Posterior vena cava (tissue), 2 donors: ENCODE data around the gene GUCY2D. TPM values are rescaled to one million over a fixed set of nuclear protein-coding genes. Genes with fewer than 3 reads are reported as not detected.
"Not testable (repeated sequence)": the region's sequence is repeated elsewhere in the genome, so short reads cannot be mapped to it uniquely, and the experiment has no call there.

Source experiments
- DNase-seq: peaks from one replicate; pipeline ENCODE4 v3.0.0-alpha.2; 2020; ENCODE audit warnings: low spot score
- intact Hi-C, 2 donors: fragments of 100-400 bp; cut with DNase I; formaldehyde crosslinking; loops; one replicate each; pipeline versions ENCODE4 v1.14.1 to v1.14.2; 2022 to 2023
- total RNA-seq, 2 donors: library from RNA; stranded (reverse); fragmentation: NEBNext Ultra II Directional; extraction: Animal tissue kit (Norgen Biotek cat#: 25700); gene quantifications; one replicate each; pipeline ENCODE4 v1.2.1, GENCODE V29; 2021
- donor health status: DM: yes; HTN: yes; CAD: no.
- donor health status: DM: yes; HTN: yes; CAD: no.

Gene GUCY2D
- total RNA-seq, 2 donors from 2014 or later, result not detected

GRCh38 chr17:8056976-8057625 lies 54.7 kb downstream of the GUCY2D start:
- no peak for DNase-seq
- intact Hi-C loops, result no loop called here

- intact Hi-C loops, result no loop called here
- peak; percentile 78 for DNase-seq
Observed at GRCh38 chr17:8057691-8058114, 55.3 kb downstream of the GUCY2D start.

- intact Hi-C loops, result no loop called here
- DNase-seq, result no peak
Observed at GRCh38 chr17:8059131-8059530, 56.7 kb downstream of the GUCY2D start.

GRCh38 chr17:8060274-8060673 lies 57.9 kb downstream of the GUCY2D start:
- intact Hi-C loops, result no loop called here
- DNase-seq, result peak; percentile 76

- intact Hi-C loops, result not testable (repeated sequence)
Observed at GRCh38 chr17:8061851-8062250, 59.4 kb downstream of the GUCY2D start.

GRCh38 chr17:8062435-8062806 lies 60.0 kb downstream of the GUCY2D start:
- intact Hi-C loops, result no loop called here
- DNase-seq, result no peak

More at GRCh38 chr17:8061851-8062250, 59.4 kb downstream of the GUCY2D start:
- not testable (repeated sequence) for DNase-seq

GRCh38 chr17:8062807-8063483 lies 60.5 kb downstream of the GUCY2D start:
- DNase-seq, result no peak
- intact Hi-C loops, result no loop called here

- intact Hi-C loops, result no loop called here
- DNase-seq, result peak; percentile 48
Observed at GRCh38 chr17:8063761-8064534, 61.5 kb downstream of the GUCY2D start.

GRCh38 chr17:8064561-8065019 lies 62.2 kb downstream of the GUCY2D start:
- intact Hi-C loops, result no loop called here
- peak; percentile 42 for DNase-seq

GRCh38 chr17:8066841-8067775 lies 64.7 kb downstream of the GUCY2D start:
- DNase-seq, result peak; percentile 58
- intact Hi-C loops, result no loop called here

- intact Hi-C loops, result no loop called here
- DNase-seq, result peak; percentile 55
Observed at GRCh38 chr17:8067806-8068205, 65.4 kb downstream of the GUCY2D start.

GRCh38 chr17:8068736-8069586 lies 66.5 kb downstream of the GUCY2D start:
- DNase-seq, result peak; percentile 81
- intact Hi-C loops, result loop anchor here in 1 of 2 donors (1.0 kb wide), 1 partner anchor 48 kb away; no protein-coding TSS in a partner anchor

- DNase-seq, result peak; percentile 70
Observed at GRCh38 chr17:8069587-8069860, 67.1 kb downstream of the GUCY2D start.

More at GRCh38 chr17:8069587-8069860, 67.1 kb downstream of the GUCY2D start:
- intact Hi-C loops, result loop anchor here in 1 of 2 donors (1.0 kb wide), 1 partner anchor 48 kb away; no protein-coding TSS in a partner anchor

Other genes with a start within 250 kb of the GUCY2D start
- 10 to 100 TPM; 21.0 to 29.0 TPM for gene KDM6B, start 168.4 kb upstream of the GUCY2D start, total RNA-seq
- gene TMEM88, start 147.5 kb upstream of the GUCY2D start, total RNA-seq, result 10 to 100 TPM; 17.5 to 26.1 TPM
- gene NAA38, start 145.1 kb upstream of the GUCY2D start, total RNA-seq, result 10 to 100 TPM; 65.2 to 79.7 TPM
- gene CYB5D1, start 144.6 kb upstream of the GUCY2D start, total RNA-seq, result 1 to 10 TPM; 8.9 TPM
- gene CHD3, start 113.8 kb upstream of the GUCY2D start, total RNA-seq, result 100 to 1,000 TPM in 1 of 2 donors, 10 to 100 TPM in 1; 67.4 to 105 TPM
- gene RNF227, start 86.3 kb upstream of the GUCY2D start, total RNA-seq, result 1 to 10 TPM; 1.1 to 1.5 TPM
- gene KCNAB3, start 72.8 kb upstream of the GUCY2D start, total RNA-seq, result 1 to 10 TPM; 1.2 to 2.2 TPM
- gene TRAPPC1, start 70.7 kb upstream of the GUCY2D start, total RNA-seq, result 10 to 100 TPM; 53.7 to 72.7 TPM
- gene CNTROB, start 70.4 kb upstream of the GUCY2D start, total RNA-seq, result 10 to 100 TPM; 14.7 to 15.2 TPM
- 1 to 10 TPM in 1 of 2 donors, under 1 TPM in 1; 0.48 to 3.3 TPM for gene ALOX15B, start 36.4 kb downstream of the GUCY2D start, total RNA-seq
- gene ALOX12B, start 85.1 kb downstream of the GUCY2D start, total RNA-seq, result not detected
- not detected for gene ALOXE3, start 115.9 kb downstream of the GUCY2D start, total RNA-seq
- gene HES7, start 121.5 kb downstream of the GUCY2D start, total RNA-seq, result under 1 TPM in 1 of 2 donors, not detected in 1; 0.67 TPM
- 100 to 1,000 TPM; 203 to 206 TPM for gene PER1, start 149.8 kb downstream of the GUCY2D start, total RNA-seq
- gene VAMP2, start 160.3 kb downstream of the GUCY2D start, total RNA-seq, result 10 to 100 TPM; 66.7 to 80.1 TPM
- gene TMEM107, start 173.8 kb downstream of the GUCY2D start, total RNA-seq, result 10 to 100 TPM; 12.9 to 16.4 TPM
- 1 to 10 TPM; 4.5 to 5.6 TPM for gene BORCS6, start 187.6 kb downstream of the GUCY2D start, total RNA-seq
- gene AURKB, start 208.0 kb downstream of the GUCY2D start, total RNA-seq, result under 1 TPM in 1 of 2 donors, not detected in 1; 0.69 TPM
- gene CTC1, start 245.4 kb downstream of the GUCY2D start, total RNA-seq, result 10 to 100 TPM; 23.2 to 29.8 TPM
- gene PFAS, start 246.7 kb downstream of the GUCY2D start, total RNA-seq, result 10 to 100 TPM; 20.3 to 23.9 TPM